KG1 (cell line): Measurements from ENCODE around the gene DGKI.

ENCODE experiments used
- DNase-seq: peaks from one replicate; lab custom pipeline; 2025; lab: John Stamatoyannopoulos, UW

Gene DGKI

GRCh38 chr7:137411446-137411845, 435.3 kb downstream of the DGKI start:
- DNase-seq = no peak

GRCh38 chr7:137408126-137408525, 438.6 kb downstream of the DGKI start:
- DNase-seq = no peak

DNA sequence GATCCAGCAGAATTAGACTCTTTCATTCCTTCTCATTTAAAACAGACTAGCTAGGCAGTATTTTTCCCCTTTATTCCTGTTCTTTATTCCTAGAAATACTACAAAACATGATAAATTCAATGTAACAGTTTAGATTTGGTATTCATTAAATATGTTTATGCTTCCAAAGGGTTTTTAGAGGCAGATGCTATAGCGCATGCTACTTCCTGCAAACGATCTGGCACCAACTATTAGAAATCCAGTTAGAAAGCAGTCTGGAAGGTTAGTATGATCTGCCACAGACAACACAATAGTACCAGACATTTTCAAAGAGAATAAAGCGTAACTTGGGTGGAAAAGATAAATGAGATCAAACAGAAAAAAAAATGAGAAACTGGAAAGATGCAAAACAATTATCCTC, 439.7 kb downstream of the DGKI start:
- no peak for DNase-seq

DNA sequence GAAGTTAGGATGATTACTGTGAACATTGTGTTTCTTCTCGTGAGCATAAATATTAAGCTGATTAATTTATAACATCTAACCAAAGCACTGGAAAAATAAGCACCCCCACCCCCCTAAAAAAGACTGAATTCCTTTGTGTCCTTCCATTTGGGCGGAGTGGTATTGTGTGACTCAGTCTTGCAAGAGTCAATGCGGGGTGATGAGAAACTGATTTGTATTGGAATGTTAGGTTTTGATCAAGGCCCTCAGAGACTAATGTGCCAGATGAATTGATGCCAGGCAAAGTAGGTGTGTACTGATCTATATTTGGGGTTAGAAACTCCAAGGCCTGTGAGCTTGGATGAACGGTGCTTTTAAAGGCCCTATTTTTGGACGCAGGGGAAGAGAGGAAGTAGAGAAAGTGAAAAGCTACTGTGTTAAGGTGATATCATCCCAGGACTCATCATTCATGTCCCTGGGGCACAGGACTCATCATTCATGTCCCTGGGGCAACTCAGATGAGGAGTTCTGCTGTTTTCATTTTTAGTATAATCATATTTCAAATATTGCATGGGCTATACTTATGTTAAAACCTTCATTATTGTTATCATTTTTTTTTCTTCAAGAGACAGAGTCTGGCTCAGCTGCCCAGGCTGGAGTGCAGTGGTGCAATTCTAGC, 442.0 kb downstream of the DGKI start:
- no peak for DNase-seq

- no peak for DNase-seq
Measured at GRCh38 chr7:137403353-137403695, 443.4 kb downstream of the DGKI start.

GRCh38 chr7:137402536-137403352, 444.0 kb downstream of the DGKI start:
- DNase-seq = no peak

- no peak for DNase-seq
Measured at GRCh38 chr7:137399827-137400823, 446.6 kb downstream of the DGKI start.

GRCh38 chr7:137396051-137396450, 450.7 kb downstream of the DGKI start:
- no peak for DNase-seq

DNA sequence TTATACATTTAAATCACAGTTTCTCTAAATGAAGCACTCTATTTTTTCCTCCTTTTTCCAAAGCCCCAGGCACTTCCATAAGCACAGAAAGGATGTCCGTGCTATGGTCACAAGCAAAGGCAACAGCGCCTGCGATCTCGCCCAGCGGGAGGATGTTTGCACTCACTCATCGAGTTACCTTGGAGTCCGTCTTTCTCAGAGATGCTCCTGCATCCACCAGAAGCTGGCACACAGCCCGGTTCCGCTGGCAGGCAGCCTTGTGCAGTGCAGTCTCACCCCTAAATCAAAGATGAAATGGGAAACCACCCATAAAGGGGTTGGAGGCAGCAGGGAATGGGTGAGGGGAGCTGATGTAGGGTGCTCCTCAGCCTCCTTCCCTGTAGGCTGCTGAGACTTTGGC, 451.4 kb downstream of the DGKI start:
- no peak for DNase-seq

DNA sequence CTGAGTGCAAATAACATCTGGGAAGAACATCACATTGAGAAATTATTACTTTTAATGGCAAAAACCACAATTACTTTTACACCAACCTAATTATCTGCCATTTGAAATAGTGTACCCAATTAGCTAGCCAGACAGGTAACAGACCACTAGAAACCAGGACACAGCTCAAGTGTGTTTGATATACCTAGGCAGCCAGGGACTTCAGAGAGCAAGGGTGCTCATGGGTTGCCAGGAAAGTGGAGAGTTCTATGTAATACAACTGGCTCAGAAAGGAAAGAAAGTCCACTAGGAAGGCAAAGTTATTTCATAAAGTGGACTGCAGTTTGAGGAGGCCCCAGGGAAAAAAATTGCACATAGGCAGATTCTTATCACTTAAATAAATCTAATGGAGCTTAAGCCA, 453.2 kb downstream of the DGKI start:
- DNase-seq = no peak

GRCh38 chr7:137390076-137390475, 456.7 kb downstream of the DGKI start:
- no peak for DNase-seq

DNA sequence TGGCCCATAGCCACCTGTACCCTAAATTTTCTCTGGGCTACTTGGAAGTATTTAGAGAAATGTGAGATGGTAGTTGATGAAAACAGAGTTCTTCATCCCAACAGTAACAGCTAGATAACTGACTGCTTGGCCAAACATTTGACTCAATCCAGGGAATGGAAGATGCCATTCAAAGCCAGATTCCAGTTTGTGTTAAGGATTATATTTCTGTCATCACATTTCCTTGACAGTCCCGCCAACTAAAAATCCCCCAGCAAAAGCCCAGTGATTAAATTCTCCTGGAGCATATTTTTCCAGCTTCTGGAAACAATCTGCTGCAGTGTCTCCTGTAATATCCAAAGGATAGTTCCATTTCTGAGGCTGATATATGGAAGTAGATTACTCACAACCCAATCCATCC, 457.9 kb downstream of the DGKI start:
- no peak for DNase-seq

DNA sequence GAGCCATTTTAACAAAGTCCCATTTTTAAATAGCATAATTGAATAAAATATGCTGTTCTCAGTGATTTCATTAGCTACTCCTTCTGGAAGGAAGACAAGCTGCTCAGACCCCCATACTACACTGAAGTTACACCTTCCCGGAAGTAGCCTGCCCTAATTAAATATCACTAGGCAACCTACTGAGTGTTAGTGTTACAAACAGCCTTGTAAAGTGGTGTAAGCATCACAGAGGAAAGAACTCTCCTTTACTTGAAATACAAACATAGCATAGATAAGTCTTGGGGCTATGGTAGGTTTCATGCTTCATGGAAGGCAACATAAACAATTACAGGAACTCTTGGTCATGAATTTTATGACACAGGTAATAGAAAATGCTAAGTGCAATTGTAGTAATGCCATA, 459.8 kb downstream of the DGKI start:
- no peak for DNase-seq

- no peak for DNase-seq
Measured at GRCh38 chr7:137381045-137381444, 465.7 kb downstream of the DGKI start.

DNA sequence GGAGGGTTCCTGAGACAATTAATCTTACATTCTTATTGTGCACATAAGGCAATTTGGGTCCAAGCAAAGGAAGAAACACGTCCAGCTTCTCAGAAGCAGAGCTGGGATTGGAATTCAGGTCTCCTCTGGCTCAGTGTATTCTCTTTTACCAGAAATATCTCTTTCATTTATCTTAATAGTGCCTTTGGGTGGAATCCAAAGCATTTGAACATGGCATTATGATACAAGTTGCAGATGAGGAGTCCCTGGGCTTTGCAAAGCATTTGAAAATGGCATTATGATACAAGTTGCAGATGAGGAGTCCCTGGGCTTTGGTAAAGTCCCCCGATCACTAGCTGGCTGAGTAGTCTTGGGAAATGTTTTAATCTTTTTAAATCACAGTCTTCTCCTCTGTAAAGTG, 473.3 kb downstream of the DGKI start:
- DNase-seq = no peak

- DNase-seq = no peak
Measured at GRCh38 chr7:137371616-137372015, 475.2 kb downstream of the DGKI start.

DNA sequence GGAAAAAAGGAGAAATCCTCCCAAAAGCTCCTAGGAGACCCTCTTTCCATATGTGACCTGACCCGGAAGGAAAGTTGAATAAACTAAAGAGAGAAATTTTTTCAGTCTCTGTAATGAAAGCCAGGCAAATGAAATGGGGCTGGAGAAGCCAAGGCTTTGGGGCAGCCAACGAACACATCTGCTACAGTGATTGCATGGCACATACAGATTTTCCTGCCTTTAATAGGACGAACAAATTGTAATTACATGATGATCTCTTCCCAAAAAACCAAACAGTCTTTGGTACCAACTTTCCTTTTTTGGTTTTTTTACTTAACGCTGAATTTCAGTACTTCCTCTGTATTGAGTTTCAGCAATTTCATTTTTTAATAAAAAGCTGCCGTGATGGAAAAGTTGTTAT, 479.8 kb downstream of the DGKI start:
- no peak for DNase-seq

- DNase-seq = no peak
Measured at GRCh38 chr7:137363683-137364082, 483.1 kb downstream of the DGKI start.

DNA sequence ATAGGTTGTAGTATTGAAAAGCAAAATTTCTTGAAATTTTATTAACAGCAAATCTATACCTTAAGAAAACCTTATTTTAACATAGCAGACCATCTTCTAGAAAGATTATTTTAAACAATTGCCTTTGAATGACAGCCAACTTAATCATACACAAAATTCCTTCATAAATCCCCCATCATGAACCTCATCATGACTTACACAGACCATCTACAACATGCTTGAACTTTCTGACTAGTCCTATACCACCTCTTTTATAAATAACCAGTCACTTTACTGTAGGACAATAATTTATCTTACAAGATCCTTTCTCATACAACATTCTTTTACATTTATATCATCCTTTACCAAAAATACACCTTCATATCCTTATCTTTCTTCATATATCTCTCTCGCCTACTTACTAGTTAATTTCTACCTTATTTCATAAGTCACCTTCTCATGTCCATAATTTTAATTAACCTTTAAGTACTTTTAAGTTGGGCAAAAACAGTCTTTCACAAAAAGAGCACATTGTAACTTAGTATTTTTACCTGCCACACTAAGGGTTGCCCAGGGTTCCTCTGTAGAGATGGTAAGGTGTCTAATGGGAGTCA, 486.6 kb downstream of the DGKI start:
- no peak for DNase-seq

DNA sequence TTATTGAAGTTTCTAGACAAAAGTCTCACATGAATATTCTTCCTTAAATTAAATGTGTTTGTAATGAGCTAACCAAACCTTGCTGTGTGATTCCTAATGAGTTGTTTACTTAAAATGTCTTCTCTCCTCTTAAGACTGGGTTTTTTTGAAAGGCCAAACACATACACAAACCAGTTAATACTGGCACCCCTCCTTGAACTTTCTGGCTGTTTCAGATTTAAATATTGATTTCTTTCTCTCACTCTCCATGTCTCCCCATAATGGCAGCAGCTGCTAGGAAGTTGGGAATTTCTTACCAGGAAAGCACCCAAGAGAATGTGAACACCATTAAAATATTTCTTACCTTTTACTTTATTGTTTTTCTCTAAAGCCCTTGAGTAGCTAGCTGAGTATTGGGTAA, 491.8 kb downstream of the DGKI start:
- DNase-seq = no peak

DNA sequence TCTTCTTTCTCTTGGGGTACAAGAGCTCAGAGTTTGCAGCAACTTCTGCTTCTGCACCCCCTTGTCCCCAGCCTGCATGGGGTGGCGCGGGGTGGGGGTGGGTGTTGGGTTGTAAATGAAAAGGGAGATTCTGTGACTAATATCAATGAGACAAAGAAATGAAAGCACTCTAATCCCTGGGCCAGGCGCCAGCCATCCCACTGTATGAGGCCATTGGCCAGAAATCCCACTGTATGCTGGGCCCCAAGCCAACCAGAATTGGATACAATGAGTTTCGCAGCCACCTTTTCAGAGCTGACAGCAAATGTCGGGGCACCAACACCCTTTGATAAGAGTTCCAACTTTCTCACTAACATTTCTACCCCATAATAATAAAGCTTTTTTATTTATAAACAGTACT, 492.4 kb downstream of the DGKI start:
- DNase-seq = no peak

DNA sequence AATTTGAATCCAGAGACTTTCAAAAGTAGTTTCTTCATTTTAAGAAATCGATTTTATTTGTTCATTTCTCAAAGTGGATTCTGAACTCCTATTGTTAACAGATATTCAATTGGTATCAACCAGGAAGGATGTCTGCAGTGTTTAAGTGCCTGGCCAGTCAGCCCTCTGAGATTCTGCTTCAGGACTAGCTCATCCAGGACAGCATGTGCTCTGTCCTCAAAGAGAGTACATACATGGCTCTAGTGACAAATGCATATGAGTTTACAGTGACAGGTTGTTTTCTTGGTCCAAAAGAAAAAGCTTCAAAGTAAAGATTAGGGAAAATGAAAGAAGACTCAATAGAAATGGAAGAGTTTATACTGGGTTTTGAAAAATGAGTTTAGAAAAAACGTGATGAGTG, 494.8 kb downstream of the DGKI start:
- no peak for DNase-seq
